Smooth muscle cell of trachea (primary cell): ENCODE data around the gene H1-8. TPM values are rescaled to one million over a fixed set of nuclear protein-coding genes. Genes with fewer than 3 reads are reported as not detected.

Experiments used
- total RNA-seq: library from RNA; depleted of rRNA; stranded (reverse); fragments of >200 nt; gene quantifications from 2 replicates; pipeline ENCODE4 v1.2.1, GENCODE V29; 2014

Gene H1-8, protein sequence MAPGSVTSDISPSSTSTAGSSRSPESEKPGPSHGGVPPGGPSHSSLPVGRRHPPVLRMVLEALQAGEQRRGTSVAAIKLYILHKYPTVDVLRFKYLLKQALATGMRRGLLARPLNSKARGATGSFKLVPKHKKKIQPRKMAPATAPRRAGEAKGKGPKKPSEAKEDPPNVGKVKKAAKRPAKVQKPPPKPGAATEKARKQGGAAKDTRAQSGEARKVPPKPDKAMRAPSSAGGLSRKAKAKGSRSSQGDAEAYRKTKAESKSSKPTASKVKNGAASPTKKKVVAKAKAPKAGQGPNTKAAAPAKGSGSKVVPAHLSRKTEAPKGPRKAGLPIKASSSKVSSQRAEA
- not detected in 2 replicates for total RNA-seq

DNA sequence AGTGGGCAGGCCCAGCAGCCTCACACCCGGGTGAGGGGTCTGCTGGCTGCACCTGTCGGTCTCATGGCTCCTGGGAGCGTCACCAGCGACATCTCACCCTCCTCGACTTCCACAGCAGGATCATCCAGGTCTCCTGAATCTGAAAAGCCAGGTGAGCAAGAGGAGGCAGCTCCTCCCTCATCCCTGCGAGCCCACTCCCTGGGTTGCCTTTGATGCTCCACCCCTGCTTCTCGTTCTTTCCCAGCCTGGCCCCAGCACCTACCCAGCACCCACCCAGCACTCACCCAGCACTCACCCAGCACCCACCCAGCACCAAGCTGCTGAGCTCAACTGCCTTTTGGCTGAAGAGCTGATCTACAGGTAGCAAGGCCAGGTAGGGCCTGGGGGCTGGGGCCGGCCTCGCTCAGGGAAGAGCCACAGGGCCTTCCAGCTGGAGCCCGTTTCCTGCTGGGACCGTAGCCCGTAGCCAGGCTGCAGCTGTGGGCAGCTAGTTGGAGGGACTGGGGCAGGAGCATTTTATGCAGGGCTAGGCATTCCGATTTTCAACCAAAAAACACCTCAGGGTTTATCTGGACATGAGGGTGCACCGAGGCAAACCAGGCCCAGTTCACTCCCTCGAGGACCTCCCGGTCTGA, at the start of gene H1-8:
H1-8 (plus strand) TSS at position 20 of the 635 bp plus-strand sequence; CDS start at position 64, 44 bp downstream.

DNA sequence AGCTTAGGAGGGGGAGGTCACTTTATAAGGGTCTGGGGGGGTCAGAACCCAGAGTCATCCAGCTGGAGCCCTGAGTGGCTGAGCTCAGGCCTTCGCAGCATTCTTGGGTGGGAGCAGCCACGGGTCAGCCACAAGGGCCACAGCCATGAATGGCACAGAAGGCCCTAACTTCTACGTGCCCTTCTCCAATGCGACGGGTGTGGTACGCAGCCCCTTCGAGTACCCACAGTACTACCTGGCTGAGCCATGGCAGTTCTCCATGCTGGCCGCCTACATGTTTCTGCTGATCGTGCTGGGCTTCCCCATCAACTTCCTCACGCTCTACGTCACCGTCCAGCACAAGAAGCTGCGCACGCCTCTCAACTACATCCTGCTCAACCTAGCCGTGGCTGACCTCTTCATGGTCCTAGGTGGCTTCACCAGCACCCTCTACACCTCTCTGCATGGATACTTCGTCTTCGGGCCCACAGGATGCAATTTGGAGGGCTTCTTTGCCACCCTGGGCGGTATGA, 14.3 kb upstream of the H1-8 start, which contains the start of gene RHO:
RHO (plus strand) TSS at position 51 of the 512 bp plus-strand sequence; CDS start at position 146, 95 bp downstream.

Other genes starting within 250 kb of the H1-8 start
- gene EFCAB12, start 114.5 kb upstream of the H1-8 start, total RNA-seq: under 0.01 and 0.15 TPM in 2 replicates
- gene MBD4, start 103.2 kb upstream of the H1-8 start, total RNA-seq: 20.2 and 23.0 TPM in 2 replicates
- 27.1 and 34.6 TPM in 2 replicates for gene IFT122, start 103.0 kb upstream of the H1-8 start, total RNA-seq
- gene RHO, start 14.5 kb upstream of the H1-8 start, total RNA-seq: not detected in 2 replicates
- gene PLXND1, start 63.5 kb downstream of the H1-8 start, total RNA-seq: 127 and 129 TPM in 2 replicates